ENCODE measurements around the gene CELF4. TPM values are rescaled to one million over a fixed set of nuclear protein-coding genes. Genes with fewer than 3 reads are reported as not detected.

CELF4 gene
- total RNA-seq, 1 experiment from 2014 or later, result 0.11 TPM

DNA sequence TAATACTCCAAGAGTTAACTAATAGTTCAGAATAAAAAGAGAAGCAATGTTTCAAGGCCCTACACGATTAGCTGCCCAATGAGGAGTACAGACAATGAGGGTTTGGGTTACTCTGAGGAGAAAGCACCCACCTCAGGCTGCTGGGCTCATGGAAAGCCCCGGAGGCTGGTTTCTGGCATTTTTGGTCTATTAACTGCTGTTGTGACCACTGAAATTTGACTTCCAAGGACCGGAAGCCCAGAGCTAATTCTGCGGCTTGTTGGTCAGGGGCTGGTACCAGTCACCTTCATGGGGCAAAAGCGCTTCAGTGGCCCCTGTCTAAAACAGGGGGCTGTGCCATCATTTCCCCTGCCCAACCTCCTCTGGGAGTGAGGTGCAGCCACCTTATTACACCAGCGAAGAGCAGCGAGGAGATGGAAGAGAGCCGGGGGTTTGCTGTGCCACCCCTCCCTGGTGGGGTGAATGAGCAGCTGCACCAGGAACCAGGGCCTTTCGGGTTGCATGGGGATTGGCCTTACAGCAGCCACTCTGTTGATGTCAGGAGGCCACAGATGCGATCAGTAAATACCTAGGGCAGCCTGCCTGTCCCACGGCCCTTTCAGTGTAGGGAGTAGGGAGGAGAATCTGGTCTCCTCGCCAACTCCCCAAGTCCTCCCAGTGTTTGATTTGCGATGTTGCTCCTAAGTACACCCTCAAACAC is 131.3 kb downstream of the CELF4 start:
- H3K36me3 ChIP-seq (ENCODE audit: control insufficient read depth, insufficient read depth, low read length), result no peaks in the 10 kb centered on the region
- CTCF ChIA-PET, result no interaction called here
- POLR2A ChIA-PET, result no interaction called here
- no peaks in the 10 kb centered on the region for H3K4me1 ChIP-seq
- no TSS peak for BruUV-seq (replicated peaks)
- no peak for TF ChIP-seq CTCF (IDR thresholded peaks at IDR 0.05; ENCODE audit: insufficient read depth in 1 of 2, low read depth in 1 of 2, low read length in 1 of 2, severe bottlenecking in 1 of 2, unreplicated experiment in 1 of 2)
- H3K4me3 Mint-ChIP-seq (ENCODE audit: unreplicated experiment), result no peak overlapping the region
- H3K4me1 Mint-ChIP-seq (ENCODE audit: low read depth, unreplicated experiment), result no peaks in the 10 kb centered on the region
- no peak overlapping the region for H3K4me3 ChIP-seq (ENCODE audit: low read depth, low read length)
- no peaks in the 10 kb centered on the region for H3K9me3 Mint-ChIP-seq (ENCODE audit: unreplicated experiment)
- no peak for DNase-seq
- peaks cover 7% of the 10 kb centered on the region for H3K27me3 Mint-ChIP-seq (ENCODE audit: insufficient read depth, unreplicated experiment)
- H3K9me3 ChIP-seq, result no peaks in the 10 kb centered on the region
- intact Hi-C loops (cut with micrococcal nuclease; ENCODE audit: unreplicated experiment), result no loop called here
- H3K27me3 ChIP-seq (replicated peaks; ENCODE audit: control insufficient read depth, insufficient read depth, low read length), result no peaks in the 10 kb centered on the region; the same call in 1 of the 2 replicates
- H3K27ac Mint-ChIP-seq (ENCODE audit: unreplicated experiment), result no peak overlapping the region
- no peaks in the 10 kb centered on the region for H3K36me3 Mint-ChIP-seq (ENCODE audit: insufficient read depth, unreplicated experiment)

DNA sequence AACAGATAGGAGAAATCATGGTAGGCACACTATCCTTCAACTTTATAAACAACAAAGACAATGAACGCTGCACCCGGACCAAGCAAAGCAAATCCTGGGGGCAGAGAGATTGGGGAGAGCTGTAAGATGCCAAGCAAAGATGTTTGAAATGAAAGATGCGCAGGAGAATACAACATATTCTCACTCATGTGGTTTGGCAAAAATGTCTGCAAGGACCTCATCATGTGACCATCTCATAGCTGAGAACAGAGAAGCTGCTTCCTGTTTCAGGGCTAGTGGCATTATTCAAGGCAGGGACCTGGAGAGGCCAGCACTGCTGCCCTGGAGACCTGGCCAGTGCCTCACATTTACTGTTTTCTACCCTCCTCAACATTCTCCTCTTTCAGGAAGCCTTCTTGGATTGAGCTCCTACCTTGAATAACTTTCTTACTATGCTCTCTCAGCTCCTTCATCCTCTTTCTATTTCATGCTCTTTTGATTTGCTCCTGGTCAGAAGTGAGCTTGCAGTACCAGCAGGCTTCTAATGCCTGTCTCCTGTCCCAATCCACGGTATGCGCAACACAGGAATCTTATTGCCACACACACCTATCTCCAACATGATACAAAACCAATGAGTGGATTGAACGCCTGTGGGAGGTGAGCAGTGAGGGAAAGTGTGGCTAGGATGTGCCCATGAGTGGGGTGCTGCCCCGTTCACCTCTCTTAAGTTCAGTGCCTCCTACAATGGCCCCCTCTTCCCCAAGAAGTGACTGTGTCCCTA is 133.0 kb downstream of the CELF4 start:
- CTCF ChIA-PET, result no interaction called here

More for the DNA sequence above, 133.0 kb downstream of the CELF4 start:
- no peaks in the 10 kb centered on the region for H3K36me3 Mint-ChIP-seq (ENCODE audit: insufficient read depth, unreplicated experiment)
- H3K4me3 ChIP-seq (ENCODE audit: low read depth, low read length), result no peak overlapping the region
- H3K4me1 ChIP-seq, result no peaks in the 10 kb centered on the region
- no peaks in the 10 kb centered on the region for H3K4me1 Mint-ChIP-seq (ENCODE audit: low read depth, unreplicated experiment)
- intact Hi-C loops (cut with micrococcal nuclease; ENCODE audit: unreplicated experiment), result no loop called here
- POLR2A ChIA-PET, result no interaction called here
- H3K4me3 Mint-ChIP-seq (ENCODE audit: unreplicated experiment), result no peak overlapping the region
- no peak for DNase-seq
- no peak for TF ChIP-seq CTCF (IDR thresholded peaks at IDR 0.05; ENCODE audit: insufficient read depth in 1 of 2, low read depth in 1 of 2, low read length in 1 of 2, severe bottlenecking in 1 of 2, unreplicated experiment in 1 of 2)
- H3K9me3 Mint-ChIP-seq (ENCODE audit: unreplicated experiment), result no peaks in the 10 kb centered on the region
- H3K9me3 ChIP-seq, result no peaks in the 10 kb centered on the region
- H3K36me3 ChIP-seq (ENCODE audit: control insufficient read depth, insufficient read depth, low read length), result no peaks in the 10 kb centered on the region
- peaks cover 7% of the 10 kb centered on the region for H3K27me3 Mint-ChIP-seq (ENCODE audit: insufficient read depth, unreplicated experiment)
- H3K27ac Mint-ChIP-seq (ENCODE audit: unreplicated experiment), result no peak overlapping the region
- BruUV-seq (replicated peaks), result no TSS peak
- no peaks in the 10 kb centered on the region; the same call in 1 of the 2 replicates for H3K27me3 ChIP-seq (replicated peaks; ENCODE audit: control insufficient read depth, insufficient read depth, low read length)
